Smooth muscle cell (in vitro differentiated cells): ENCODE data around the gene SOBP. TPM values are rescaled to one million over a fixed set of nuclear protein-coding genes. Genes with fewer than 3 reads are reported as not detected.

Experiments
- DNase-seq: peaks from one replicate; lab custom pipeline; 2025; ENCODE audit not compliant: unreplicated experiment; lab: John Stamatoyannopoulos, UW
- H2AFZ ChIP-seq: fragments of 200-600 bp; sonication (generic); 2 replicates; pipeline ENCODE4 v1.6.0; 2016; ENCODE audit warnings: antibody characterized with exemption, low read depth, mild to moderate bottlenecking
- H3F3A ChIP-seq: fragments of 200-600 bp; sonication (generic); 2 replicates; pipeline ENCODE4 v1.6.0; 2017; ENCODE audit warnings: antibody characterized with exemption, low read depth
- H3K27ac ChIP-seq: fragments of 200-600 bp; sonication (generic); 2 replicates; pipeline ENCODE4 v1.5.1; 2016; ENCODE audit warnings: low read depth, mild to moderate bottlenecking
- H3K27me3 ChIP-seq: fragments of 200-600 bp; sonication (generic); 2 replicates; pipeline ENCODE4 v1.6.1; 2016; ENCODE audit warnings: low read depth, mild to moderate bottlenecking
- H3K36me3 ChIP-seq: fragments of 200-600 bp; sonication (generic); 2 replicates; pipeline ENCODE4 v1.5.1; 2016; ENCODE audit warnings: low read depth
- H3K4me1 ChIP-seq: fragments of 200-600 bp; sonication (generic); 2 replicates; pipeline ENCODE4 v1.5.1; 2016; ENCODE audit warnings: low read depth
- H3K4me2 ChIP-seq: fragments of 200-600 bp; sonication (generic); 2 replicates; pipeline ENCODE4 v1.6.0; 2016; ENCODE audit warnings: mild to moderate bottlenecking
- H3K4me3 ChIP-seq: fragments of 200-600 bp; sonication (generic); 2 replicates; pipeline ENCODE4 v1.5.1; 2016; ENCODE audit warnings: mild to moderate bottlenecking
- H3K79me2 ChIP-seq: fragments of 200-600 bp; sonication (generic); 2 replicates; pipeline ENCODE4 v1.6.0; 2016; ENCODE audit warnings: low read depth, mild to moderate bottlenecking
- H3K9ac ChIP-seq: fragments of 200-600 bp; sonication (generic); 2 replicates; pipeline ENCODE4 v1.6.0; 2016; ENCODE audit warnings: low read depth
- H3K9me3 ChIP-seq: fragments of 200-600 bp; sonication (generic); replicated peaks from 2 replicates; pipeline ENCODE4 v1.5.1; 2016; ENCODE audit warnings: low read depth
- H4K20me1 ChIP-seq: fragments of 200-600 bp; sonication (generic); 2 replicates; pipeline ENCODE4 v1.6.0; 2016; ENCODE audit warnings: low read depth
- CTCF ChIP-seq: fragments of 200-600 bp; sonication (generic); IDR thresholded peaks from 2 replicates; pipeline ENCODE4 v1.5.1; 2017; ENCODE audit warnings: borderline replicate concordance, mild to moderate bottlenecking, antibody characterized with exemption; ENCODE audit not compliant: insufficient read depth, poor library complexity, severe bottlenecking
- WGBS: methylation state at CpG from one replicate; pipeline ENCODE4 v1.1.7; 2016; ENCODE audit warnings: low lambda C conversion rate; 5-methylcytosine and 5-hydroxymethylcytosine counted together
- polyA plus RNA-seq: library from polyadenylated mRNA; unstranded; fragments of >200 nt; fragmentation: Nextera tagmentation; extraction: Ambion mirVana; gene quantifications from 2 replicates; pipeline ENCODE4 v1.2.1, GENCODE V29; 2016
- total RNA-seq: library from RNA; depleted of rRNA; stranded (reverse); fragments of >200 nt; gene quantifications from 2 replicates; pipeline ENCODE4 v1.2.3, GENCODE V29; 2014

The SOBP gene
- total and polyA plus RNA-seq, 2 experiments from 2014 or later: 0.67 to 4.0 TPM

GRCh38 chr6:107689951-107690642, 200.2 kb downstream of the SOBP start:
- Histone ChIP-seq H2AFZ (no peak overlapping the region), H3K4me1 (peaks cover 6% of the 10 kb centered on the region)
- WGBS: 96% methylated on average over 13 of the region's 13 CpGs

GRCh38 chr6:107690643-107691061, 200.7 kb downstream of the SOBP start:
- no peak for DNase-seq
- Histone ChIP-seq H3K9me3 (no peaks in the 10 kb centered on the region), H3K4me2 (no peak overlapping the region), H2AFZ (no peak overlapping the region), H3K79me2 (no peaks in the 10 kb centered on the region), H4K20me1 (no peaks in the 10 kb centered on the region), H3K9ac (no peak overlapping the region), H3K4me1 (peaks cover 6% of the 10 kb centered on the region), H3F3A (no peaks in the 10 kb centered on the region), H3K4me3 (no peak overlapping the region), H3K27ac (no peak overlapping the region), H3K36me3 (no peaks in the 10 kb centered on the region), H3K27me3 (no peaks in the 10 kb centered on the region)
- TF ChIP-seq CTCF: no peak
- 79% methylated on average over 6 of the region's 6 CpGs for WGBS

More at GRCh38 chr6:107689951-107690642, 200.2 kb downstream of the SOBP start:
- H3K79me2 ChIP-seq: no peaks in the 10 kb centered on the region
- no peaks in the 10 kb centered on the region for H4K20me1 ChIP-seq
- no peak for TF ChIP-seq CTCF
- DNase-seq: no peak
- no peak overlapping the region for H3K4me2 ChIP-seq
- no peaks in the 10 kb centered on the region for H3K9me3 ChIP-seq
- no peaks in the 10 kb centered on the region for H3K27me3 ChIP-seq
- H3K36me3 ChIP-seq: no peaks in the 10 kb centered on the region
- no peak overlapping the region for H3K4me3 ChIP-seq
- no peak overlapping the region for H3K27ac ChIP-seq
- H3K9ac ChIP-seq: no peak overlapping the region
- H3F3A ChIP-seq: no peaks in the 10 kb centered on the region

- H3K36me3 ChIP-seq: no peaks in the 10 kb centered on the region
- H3K9me3 ChIP-seq: no peaks in the 10 kb centered on the region
- 70% methylated on average over 12 of the region's 12 CpGs for WGBS
- H3F3A ChIP-seq: no peaks in the 10 kb centered on the region
- no peak overlapping the region for H3K4me2 ChIP-seq
- no peak overlapping the region for H2AFZ ChIP-seq
- no peak overlapping the region for H3K9ac ChIP-seq
- H3K27ac ChIP-seq: no peak overlapping the region
- H3K4me3 ChIP-seq: no peak overlapping the region
- no peaks in the 10 kb centered on the region for H3K79me2 ChIP-seq
- peaks cover 6% of the 10 kb centered on the region for H3K4me1 ChIP-seq
- no peak for TF ChIP-seq CTCF
- no peaks in the 10 kb centered on the region for H4K20me1 ChIP-seq
- no peaks in the 10 kb centered on the region for H3K27me3 ChIP-seq
- DNase-seq: no peak
These were observed 201.3 kb downstream of the SOBP start for GRCh38 chr6:107691062-107691751.

- no peak for DNase-seq
- no peak for TF ChIP-seq CTCF
These were observed 202.4 kb downstream of the SOBP start for GRCh38 chr6:107692351-107692750.

More at GRCh38 chr6:107692351-107692750, 202.4 kb downstream of the SOBP start:
- H3K9ac ChIP-seq: no peak overlapping the region
- no peak overlapping the region for H3K4me3 ChIP-seq
- H2AFZ ChIP-seq: peak overlapping the region; percentile 2
- H3K36me3 ChIP-seq: no peaks in the 10 kb centered on the region
- no peaks in the 10 kb centered on the region for H3F3A ChIP-seq
- no peaks in the 10 kb centered on the region for H4K20me1 ChIP-seq
- 61% methylated on average over 3 of the region's 3 CpGs for WGBS
- H3K4me1 ChIP-seq: peaks cover 6% of the 10 kb centered on the region
- H3K27me3 ChIP-seq: no peaks in the 10 kb centered on the region
- no peak overlapping the region for H3K4me2 ChIP-seq
- H3K27ac ChIP-seq: peak overlapping the region; percentile 29
- no peaks in the 10 kb centered on the region for H3K79me2 ChIP-seq
- no peaks in the 10 kb centered on the region for H3K9me3 ChIP-seq
